HepG2 (cell line): ENCODE results near the gene ZBTB43. TPM values are rescaled to one million over a fixed set of nuclear protein-coding genes. Genes with fewer than 3 reads are reported as not detected.
A peak's percentile ranks its signal among the peaks of the same experiment; 100 is the strongest.

Source experiments
- ATF7-NPFF ChIP-seq: sonication (generic); formaldehyde crosslinking; IDR thresholded peaks from 2 replicates; pipeline ENCODE4 v1.8.1; 2023; ENCODE audit warnings: mild to moderate bottlenecking, low read depth, missing genetic modification reagents, moderate library complexity
- CEBPG ChIP-seq: IDR thresholded peaks from 2 replicates; pipeline ENCODE4 v1.6.1; 2016
- CTCF ChIP-seq: sonication (generic); formaldehyde crosslinking; IDR thresholded peaks from 2 replicates; pipeline ENCODE4 v1.5.0; 2020; ENCODE audit warnings: mild to moderate bottlenecking, missing genetic modification reagents, moderate library complexity
- DR1 ChIP-seq: sonication (generic); formaldehyde crosslinking; IDR thresholded peaks from 2 replicates; pipeline ENCODE4 v1.8.0; 2021; ENCODE audit warnings: mild to moderate bottlenecking, missing genetic modification reagents, inconsistent platforms
- KLF11 ChIP-seq: IDR thresholded peaks from 2 replicates; pipeline ENCODE4 v1.6.1; 2016; ENCODE audit warnings: missing compliant biosample characterization
- NR2F1 ChIP-seq, 2 experiments: fragments of 450-650 bp in 1 of 2; formaldehyde crosslinking in 1 of 2; IDR thresholded peaks; 2 replicates each; pipeline versions ENCODE4 v1.5.0 to v1.6.1; 2016 to 2020; ENCODE audit warnings: mild to moderate bottlenecking in 1 of 2, missing compliant biosample characterization in 1 of 2, missing genetic modification reagents in 1 of 2, moderate library complexity in 1 of 2
- NR2F2 ChIP-seq: IDR thresholded peaks from 2 replicates; pipeline ENCODE4 v1.6.1; 2012; ENCODE audit warnings: low read depth, inconsistent platforms, borderline replicate concordance
- RXRA ChIP-seq: sonication (generic); formaldehyde crosslinking; IDR thresholded peaks from 2 replicates; pipeline ENCODE4 v1.5.1; 2020; ENCODE audit warnings: missing genetic modification reagents
- SOX5 ChIP-seq: IDR thresholded peaks from 2 replicates; pipeline ENCODE4 v1.6.1; 2016; ENCODE audit warnings: borderline replicate concordance
- SP5 ChIP-seq: IDR thresholded peaks from 2 replicates; pipeline ENCODE4 v1.6.1; 2016; ENCODE audit warnings: low read depth, borderline replicate concordance
- STAT5B ChIP-seq: sonication (generic); formaldehyde crosslinking; IDR thresholded peaks from 2 replicates; pipeline ENCODE4 v1.4.0; 2020; ENCODE audit warnings: missing genetic modification reagents
- TCF7L2 ChIP-seq: IDR thresholded peaks from 2 replicates; pipeline ENCODE4 v1.6.1; 2011; ENCODE audit warnings: mild to moderate bottlenecking, low read depth, low read length, moderate library complexity
- TRIM22 ChIP-seq: fragments of 450-650 bp; IDR thresholded peaks from 2 replicates; pipeline ENCODE4 v1.6.1; 2017
- U2AF1 ChIP-seq: fragments of 200-400 bp; formaldehyde crosslinking; optimal IDR thresholded peaks from 2 replicates; pipeline ENCODE3; 2017; ENCODE audit warnings: mild to moderate bottlenecking, low read depth, low read length
- ZFP41 ChIP-seq: sonication (generic); formaldehyde crosslinking; IDR thresholded peaks from 2 replicates; pipeline ENCODE4 v1.4.0; 2020; ENCODE audit warnings: mild to moderate bottlenecking, missing genetic modification reagents, borderline replicate concordance
- ZNF766 ChIP-seq: sonication (generic); formaldehyde crosslinking; IDR thresholded peaks from 2 replicates; pipeline ENCODE4 v1.5.0; 2020; ENCODE audit warnings: missing genetic modification reagents, borderline replicate concordance
- ZNF788 ChIP-seq: sonication (generic); formaldehyde crosslinking; IDR thresholded peaks from 2 replicates; pipeline ENCODE4 v1.5.0; 2020; ENCODE audit warnings: mild to moderate bottlenecking, missing genetic modification reagents, borderline replicate concordance
- ZZZ3 ChIP-seq: sonication (generic); formaldehyde crosslinking; IDR thresholded peaks from 2 replicates; pipeline ENCODE4 v1.4.0; 2020; ENCODE audit warnings: missing genetic modification reagents, mild to moderate bottlenecking, borderline replicate concordance
- polyA plus RNA-seq, 8 experiments: library from polyadenylated mRNA; depleted of rRNA in 3 of 8; stranded (reverse) in 7 of 8; unstranded in 1 of 8; fragments of >200 nt; fragmentation: Illumina TruSeq in 4 of 8; extraction: Trizol in 4 of 8; gene quantifications; 2 replicates each; pipeline versions ENCODE4 v1.2.1 to v1.2.3, GENCODE V29; 2011 to 2016; ENCODE audit warnings: low read depth in 4 of 8, missing spikeins in 1 of 8, mixed read lengths in 1 of 8; ENCODE audit not compliant: insufficient read depth in 1 of 8
- total RNA-seq, 5 experiments: library from RNA; depleted of rRNA; stranded (reverse); fragments of >200 nt; fragmentation: Illumina TruSeq; extraction: Trizol; gene quantifications; 2 replicates each; pipeline ENCODE4 v1.2.3, GENCODE V29; 2016; ENCODE audit warnings: low read depth in 1 of 5
- TF ChIP-seq, protein P1 (sequence below): sonication (generic); formaldehyde crosslinking; IDR thresholded peaks from 2 replicates; pipeline ENCODE4 v1.5.0; 2020; ENCODE audit warnings: mild to moderate bottlenecking, missing genetic modification reagents, borderline replicate concordance

Gene ZBTB43
- total and polyA plus RNA-seq, 2 of the 13 experiments (the other 11 are each of a cell fraction or from before 2014, with no cell fraction given): 7.1 to 31.4 TPM

DNA sequence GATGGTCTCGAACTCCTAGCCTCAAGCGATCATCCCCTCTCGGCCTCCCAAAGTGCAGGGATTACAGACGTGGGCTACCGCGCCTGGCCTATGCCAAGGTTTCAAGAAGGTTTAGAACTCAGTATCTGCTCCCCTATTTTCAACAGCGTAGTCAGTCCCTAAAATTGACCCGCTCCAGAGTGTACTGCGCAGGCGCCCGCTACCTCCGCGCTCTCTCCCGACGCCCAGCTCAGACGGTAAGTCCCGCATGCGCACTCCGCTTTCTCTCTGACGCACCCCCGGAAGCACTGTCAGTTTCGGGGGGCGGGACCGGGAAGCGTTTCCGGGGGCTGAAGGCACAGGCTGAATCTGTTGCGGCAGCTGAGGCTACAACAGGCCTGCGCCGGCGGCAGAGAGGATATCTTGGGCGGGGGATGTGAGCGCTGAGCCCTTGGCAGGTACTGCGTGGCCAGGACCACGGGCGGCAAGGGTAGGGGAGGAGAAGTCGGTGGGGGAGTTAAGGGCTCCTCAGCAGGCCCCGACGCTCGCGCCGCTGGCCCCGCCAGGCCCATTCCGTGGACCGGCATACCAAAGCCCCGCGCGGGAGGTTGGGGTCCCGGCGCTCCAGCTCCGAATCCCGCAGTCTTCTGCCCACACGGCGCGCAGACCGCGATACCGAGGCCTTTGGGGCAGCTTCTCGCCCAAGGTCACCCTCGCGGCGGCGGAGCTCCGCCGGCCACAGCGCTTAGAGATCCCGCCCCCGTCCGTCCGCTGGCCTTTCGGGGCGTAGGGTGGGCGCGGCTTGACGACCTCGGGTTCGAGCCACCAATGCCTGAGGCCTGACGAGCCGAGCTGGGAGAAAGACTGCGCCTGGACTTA is at the start of gene ZBTB43 (continued):
- no peak; the same call in 1 of the 2 replicates for TF ChIP-seq ZZZ3 (CRISPR knock-in tag)
- TF ChIP-seq NR2F2: no peak
- TF ChIP-seq ZFP41: no peak; the same call in 1 of the 2 replicates
- peak; percentile 20; the same call in 1 of the 2 replicates for TF ChIP-seq SOX5 (CRISPR knock-in tag)
- TF ChIP-seq, protein P1, sequence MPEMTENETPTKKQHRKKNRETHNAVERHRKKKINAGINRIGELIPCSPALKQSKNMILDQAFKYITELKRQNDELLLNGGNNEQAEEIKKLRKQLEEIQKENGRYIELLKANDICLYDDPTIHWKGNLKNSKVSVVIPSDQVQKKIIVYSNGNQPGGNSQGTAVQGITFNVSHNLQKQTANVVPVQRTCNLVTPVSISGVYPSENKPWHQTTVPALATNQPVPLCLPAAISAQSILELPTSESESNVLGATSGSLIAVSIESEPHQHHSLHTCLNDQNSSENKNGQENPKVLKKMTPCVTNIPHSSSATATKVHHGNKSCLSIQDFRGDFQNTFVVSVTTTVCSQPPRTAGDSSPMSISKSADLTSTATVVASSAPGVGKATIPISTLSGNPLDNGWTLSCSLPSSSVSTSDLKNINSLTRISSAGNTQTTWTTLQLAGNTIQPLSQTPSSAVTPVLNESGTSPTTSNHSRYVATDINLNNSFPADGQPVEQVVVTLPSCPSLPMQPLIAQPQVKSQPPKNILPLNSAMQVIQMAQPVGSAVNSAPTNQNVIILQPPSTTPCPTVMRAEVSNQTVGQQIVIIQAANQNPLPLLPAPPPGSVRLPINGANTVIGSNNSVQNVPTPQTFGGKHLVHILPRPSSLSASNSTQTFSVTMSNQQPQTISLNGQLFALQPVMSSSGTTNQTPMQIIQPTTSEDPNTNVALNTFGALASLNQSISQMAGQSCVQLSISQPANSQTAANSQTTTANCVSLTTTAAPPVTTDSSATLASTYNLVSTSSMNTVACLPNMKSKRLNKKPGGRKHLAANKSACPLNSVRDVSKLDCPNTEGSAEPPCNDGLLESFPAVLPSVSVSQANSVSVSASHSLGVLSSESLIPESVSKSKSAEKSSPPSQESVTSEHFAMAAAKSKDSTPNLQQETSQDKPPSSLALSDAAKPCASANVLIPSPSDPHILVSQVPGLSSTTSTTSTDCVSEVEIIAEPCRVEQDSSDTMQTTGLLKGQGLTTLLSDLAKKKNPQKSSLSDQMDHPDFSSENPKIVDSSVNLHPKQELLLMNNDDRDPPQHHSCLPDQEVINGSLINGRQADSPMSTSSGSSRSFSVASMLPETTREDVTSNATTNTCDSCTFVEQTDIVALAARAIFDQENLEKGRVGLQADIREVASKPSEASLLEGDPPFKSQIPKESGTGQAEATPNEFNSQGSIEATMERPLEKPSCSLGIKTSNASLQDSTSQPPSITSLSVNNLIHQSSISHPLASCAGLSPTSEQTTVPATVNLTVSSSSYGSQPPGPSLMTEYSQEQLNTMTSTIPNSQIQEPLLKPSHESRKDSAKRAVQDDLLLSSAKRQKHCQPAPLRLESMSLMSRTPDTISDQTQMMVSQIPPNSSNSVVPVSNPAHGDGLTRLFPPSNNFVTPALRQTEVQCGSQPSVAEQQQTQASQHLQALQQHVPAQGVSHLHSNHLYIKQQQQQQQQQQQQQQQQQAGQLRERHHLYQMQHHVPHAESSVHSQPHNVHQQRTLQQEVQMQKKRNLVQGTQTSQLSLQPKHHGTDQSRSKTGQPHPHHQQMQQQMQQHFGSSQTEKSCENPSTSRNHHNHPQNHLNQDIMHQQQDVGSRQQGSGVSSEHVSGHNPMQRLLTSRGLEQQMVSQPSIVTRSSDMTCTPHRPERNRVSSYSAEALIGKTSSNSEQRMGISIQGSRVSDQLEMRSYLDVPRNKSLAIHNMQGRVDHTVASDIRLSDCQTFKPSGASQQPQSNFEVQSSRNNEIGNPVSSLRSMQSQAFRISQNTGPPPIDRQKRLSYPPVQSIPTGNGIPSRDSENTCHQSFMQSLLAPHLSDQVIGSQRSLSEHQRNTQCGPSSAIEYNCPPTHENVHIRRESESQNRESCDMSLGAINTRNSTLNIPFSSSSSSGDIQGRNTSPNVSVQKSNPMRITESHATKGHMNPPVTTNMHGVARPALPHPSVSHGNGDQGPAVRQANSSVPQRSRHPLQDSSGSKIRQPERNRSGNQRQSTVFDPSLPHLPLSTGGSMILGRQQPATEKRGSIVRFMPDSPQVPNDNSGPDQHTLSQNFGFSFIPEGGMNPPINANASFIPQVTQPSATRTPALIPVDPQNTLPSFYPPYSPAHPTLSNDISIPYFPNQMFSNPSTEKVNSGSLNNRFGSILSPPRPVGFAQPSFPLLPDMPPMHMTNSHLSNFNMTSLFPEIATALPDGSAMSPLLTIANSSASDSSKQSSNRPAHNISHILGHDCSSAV (CRISPR knock-in tag): no peak
- TF ChIP-seq CEBPG (CRISPR knock-in tag): 0 out of 2 replicates have a peak, but pooled peaks have one; percentile 18
- no peak for TF ChIP-seq CTCF
- peak; percentile 80 for TF ChIP-seq DR1 (CRISPR knock-in tag)
- no peak for TF ChIP-seq NR2F1 (CRISPR knock-in tag; IDR thresholded peaks at IDR 0.05)
- peak; percentile 31; the same call in 1 of the 2 replicates for TF ChIP-seq RXRA (CRISPR knock-in tag)
- TF ChIP-seq KLF11 (CRISPR knock-in tag): no peak
- 0 out of 2 replicates have a peak, but pooled peaks have one; percentile 23 for TF ChIP-seq ATF7-NPFF
- no peak for TF ChIP-seq TRIM22
- TF ChIP-seq SP5 (CRISPR knock-in tag): no peak
- TF ChIP-seq ZNF788 (CRISPR knock-in tag): peak; percentile 70; the same call in 1 of the 2 replicates
- TF ChIP-seq STAT5B (CRISPR knock-in tag): no peak
- no peak for TF ChIP-seq U2AF1
- no peak for TF ChIP-seq ZNF766 (CRISPR knock-in tag)
- no peak for TF ChIP-seq TCF7L2
